Mesendoderm (in vitro differentiated cells): ENCODE results near the gene P2RX2.

Experiments used
- DNase-seq: peaks from one replicate; pipeline ENCODE4 v3.0.0; 2013
- H2AK5ac ChIP-seq: 2 replicates; pipeline ENCODE4 v1.6.1; 2013; ENCODE audit warnings: low read length, inconsistent platforms
- H2BK120ac ChIP-seq: 2 replicates; pipeline ENCODE4 v1.6.1; 2013; ENCODE audit warnings: low read depth, mild to moderate bottlenecking, low read length, moderate library complexity, mixed read lengths
- H2BK15ac ChIP-seq: replicated peaks from 2 replicates; pipeline ENCODE4 v1.6.1; 2013; ENCODE audit warnings: low read depth, mild to moderate bottlenecking, moderate library complexity
- H2BK5ac ChIP-seq: 2 replicates; pipeline ENCODE4 v1.6.1; 2013; ENCODE audit warnings: low read length, inconsistent platforms
- H3K18ac ChIP-seq: 2 replicates; pipeline ENCODE4 v1.6.1; 2013; ENCODE audit warnings: mild to moderate bottlenecking, low read length, mixed read lengths
- H3K23ac ChIP-seq: one replicate; pipeline ENCODE4 v1.6.1; 2013; ENCODE audit warnings: low read length
- H3K27ac ChIP-seq: 2 replicates; pipeline ENCODE4 v1.5.1; 2013; ENCODE audit warnings: low read depth, mild to moderate bottlenecking, inconsistent platforms, low read length, moderate library complexity
- H3K27me3 ChIP-seq: 2 replicates; pipeline ENCODE4 v1.6.1; 2013; ENCODE audit warnings: low read length, control low read depth, mild to moderate bottlenecking, inconsistent platforms; ENCODE audit not compliant: insufficient read depth, poor library complexity
- H3K36me3 ChIP-seq: 2 replicates; pipeline ENCODE4 v1.6.1; 2013; ENCODE audit warnings: low read length, inconsistent platforms; ENCODE audit not compliant: control insufficient read depth, insufficient read depth
- H3K4ac ChIP-seq: one replicate; pipeline ENCODE4 v1.6.1; 2013; ENCODE audit warnings: low read depth, mild to moderate bottlenecking, low read length, moderate library complexity
- H3K4me1 ChIP-seq: 2 replicates; pipeline ENCODE4 v1.6.1; 2013; ENCODE audit warnings: low read depth, low read length, inconsistent platforms; ENCODE audit not compliant: control insufficient read depth
- H3K4me2 ChIP-seq: 2 replicates; pipeline ENCODE4 v1.6.1; 2013; ENCODE audit warnings: low read length
- H3K4me3 ChIP-seq: 2 replicates; pipeline ENCODE4 v1.5.1; 2013; ENCODE audit warnings: mild to moderate bottlenecking, low read length
- H3K56ac ChIP-seq: one replicate; pipeline ENCODE4 v1.6.1; 2013; ENCODE audit warnings: low read length
- H3K79me1 ChIP-seq: 2 replicates; pipeline ENCODE4 v1.6.1; 2013; ENCODE audit warnings: low read length, inconsistent platforms
- H3K79me2 ChIP-seq: 2 replicates; pipeline ENCODE4 v1.6.1; 2013; ENCODE audit warnings: mild to moderate bottlenecking, low read length; ENCODE audit not compliant: control insufficient read depth, insufficient read depth
- H3K9ac ChIP-seq: 2 replicates; pipeline ENCODE4 v1.6.1; 2013; ENCODE audit warnings: low read length, inconsistent platforms
- H4K5ac ChIP-seq: one replicate; pipeline ENCODE4 v1.6.1; 2013; ENCODE audit warnings: low read length
- H4K8ac ChIP-seq: one replicate; pipeline ENCODE4 v1.6.1; 2013; ENCODE audit warnings: low read depth, mild to moderate bottlenecking, control low read depth, low read length, moderate library complexity
- WGBS: extraction: QIAGEN DNeasy Blood & Tissue Kit; methylation state at CpG from one replicate; pipeline ENCODE4 v1.1.7; 2013; ENCODE audit warnings: low lambda C conversion rate, missing lambda C conversion rate; ENCODE audit not compliant: insufficient coverage; ENCODE audit errors: extremely low coverage; 5-methylcytosine and 5-hydroxymethylcytosine counted together

Gene P2RX2

GRCh38 chr12:132624186-132624855 is 5.7 kb downstream of the P2RX2 start:
- Histone ChIP-seq H4K8ac (no peak overlapping the region), H3K56ac (no peak overlapping the region), H3K27ac (no peak overlapping the region), H3K4me1 (no peaks in the 10 kb centered on the region), H3K18ac (no peak overlapping the region), H2BK5ac (no peak overlapping the region), H3K4me2 (no peak overlapping the region), H3K9ac (no peak overlapping the region), H3K4ac (no peak overlapping the region), H3K27me3 (no peaks in the 10 kb centered on the region), H2BK15ac (no peak overlapping the region), H3K79me1 (no peaks in the 10 kb centered on the region), H3K36me3 (peaks cover 14% of the 10 kb centered on the region), H3K4me3 (no peak overlapping the region), H4K5ac (no peak overlapping the region), H2BK120ac (no peak overlapping the region), H3K79me2 (no peaks in the 10 kb centered on the region), H2AK5ac (no peak overlapping the region), H3K23ac (no peak overlapping the region)
- DNase-seq: no peak
- WGBS: no CpG with 5 or more reads among the region's 22 CpGs

DNA sequence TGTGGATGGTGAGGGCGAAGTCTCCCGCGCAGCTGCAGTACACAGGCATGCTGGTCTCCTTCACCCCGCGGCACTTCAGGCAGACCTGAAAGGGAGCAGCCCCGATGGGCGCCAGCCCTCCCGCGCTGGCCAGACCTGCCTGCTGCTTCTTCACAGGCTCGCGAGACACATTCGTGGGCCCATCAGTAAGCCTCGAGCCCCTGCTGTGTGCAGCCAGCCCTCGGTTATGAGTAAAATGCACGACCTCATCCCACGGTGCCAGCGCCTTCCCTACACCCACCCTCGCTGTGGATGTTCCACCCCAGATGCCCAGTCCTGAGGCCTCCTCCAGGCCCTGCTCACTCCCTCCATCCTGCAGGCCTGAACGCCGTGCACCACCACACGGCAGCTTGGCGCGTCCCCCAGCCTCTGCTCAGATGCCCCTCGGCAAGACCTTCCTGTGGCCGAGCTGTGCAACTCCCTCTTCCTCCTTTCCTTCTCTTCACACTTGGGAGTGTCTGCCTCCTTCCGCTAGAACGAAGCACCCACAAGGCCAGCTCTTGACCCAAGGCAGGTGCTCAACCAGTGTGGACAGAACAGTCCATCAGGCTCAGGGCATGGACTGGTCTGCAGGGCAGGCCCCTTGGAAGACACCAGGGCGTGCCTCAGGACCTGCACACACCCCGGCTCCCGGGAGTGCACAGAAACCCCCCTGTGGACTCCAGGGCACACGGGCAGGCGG is 6.5 kb downstream of the P2RX2 start:
- no peak overlapping the region for H3K56ac ChIP-seq
- no peak overlapping the region for H2BK5ac ChIP-seq
- no peak overlapping the region for H4K8ac ChIP-seq
- no peak overlapping the region for H4K5ac ChIP-seq
- H2BK15ac ChIP-seq: no peak overlapping the region
- H2BK120ac ChIP-seq: no peak overlapping the region
- H3K23ac ChIP-seq: no peak overlapping the region
- no peak overlapping the region for H3K4me2 ChIP-seq
- H3K79me2 ChIP-seq: no peaks in the 10 kb centered on the region
- no peak overlapping the region for H3K4me3 ChIP-seq
- no peak for DNase-seq
- WGBS: no CpG with 5 or more reads among the region's 32 CpGs
- no peaks in the 10 kb centered on the region for H3K4me1 ChIP-seq
- H3K27me3 ChIP-seq: no peaks in the 10 kb centered on the region
- peaks cover 18% of the 10 kb centered on the region for H3K36me3 ChIP-seq
- H2AK5ac ChIP-seq: no peak overlapping the region
- H3K79me1 ChIP-seq: no peaks in the 10 kb centered on the region
- no peak overlapping the region for H3K27ac ChIP-seq
- H3K18ac ChIP-seq: no peak overlapping the region
- no peak overlapping the region for H3K4ac ChIP-seq
- H3K9ac ChIP-seq: no peak overlapping the region

DNA sequence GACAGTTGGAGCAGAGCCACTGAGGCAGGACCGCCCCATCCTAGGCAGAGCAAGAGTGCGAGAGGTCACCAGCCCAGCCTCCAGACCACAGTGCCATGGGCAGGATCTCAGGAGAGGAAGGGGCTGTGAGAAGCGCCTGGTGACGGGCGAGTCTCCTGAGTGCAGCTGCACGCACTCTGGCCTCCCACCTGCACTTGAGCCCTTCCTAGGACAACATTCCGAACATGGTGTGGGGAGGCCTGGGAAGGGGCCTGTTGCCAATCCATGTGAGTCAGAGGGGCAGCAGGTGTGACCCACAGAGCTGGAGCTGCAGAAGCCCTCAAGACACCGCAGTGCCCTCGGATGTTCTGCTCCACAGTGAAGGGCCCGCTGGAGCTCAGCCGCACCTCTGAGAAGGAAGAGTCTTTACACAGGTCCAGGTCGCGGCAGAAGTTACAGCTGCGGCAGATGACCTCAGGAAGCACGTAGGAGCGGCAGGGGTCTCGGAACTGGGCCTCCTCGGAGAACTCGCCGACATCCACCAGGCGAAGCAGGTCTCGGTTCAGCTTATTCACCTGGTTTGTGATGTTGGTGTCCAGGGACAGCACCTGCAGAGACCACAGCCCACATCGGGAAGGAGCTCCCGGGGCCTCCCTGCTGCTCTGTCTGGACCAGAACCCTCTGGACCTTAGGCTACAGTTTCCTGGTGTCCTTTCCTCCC is 7.3 kb downstream of the P2RX2 start:
- Histone ChIP-seq H3K4me1 (no peaks in the 10 kb centered on the region), H3K27ac (no peak overlapping the region), H3K79me1 (no peaks in the 10 kb centered on the region), H3K18ac (no peak overlapping the region), H3K4ac (no peak overlapping the region), H4K8ac (no peak overlapping the region), H3K9ac (no peak overlapping the region), H2AK5ac (no peak overlapping the region), H3K36me3 (peaks cover 18% of the 10 kb centered on the region), H4K5ac (no peak overlapping the region), H2BK15ac (no peak overlapping the region), H3K27me3 (no peaks in the 10 kb centered on the region), H3K56ac (no peak overlapping the region), H2BK120ac (no peak overlapping the region), H3K4me2 (no peak overlapping the region), H3K4me3 (no peak overlapping the region), H2BK5ac (no peak overlapping the region), H3K79me2 (no peaks in the 10 kb centered on the region), H3K23ac (no peak overlapping the region)
- no CpG with 5 or more reads among the region's 24 CpGs for WGBS
- DNase-seq: no peak

- DNase-seq: no peak
- no CpG with 5 or more reads among the region's 6 CpGs for WGBS
- Histone ChIP-seq H3K4me2 (no peak overlapping the region), H3K4me3 (no peak overlapping the region), H3K79me1 (peaks cover 2% of the 10 kb centered on the region), H3K23ac (no peak overlapping the region), H4K8ac (no peak overlapping the region), H2BK5ac (no peak overlapping the region), H3K18ac (no peak overlapping the region), H3K27ac (no peak overlapping the region), H3K4ac (no peak overlapping the region), H3K79me2 (no peaks in the 10 kb centered on the region), H3K56ac (no peak overlapping the region), H3K36me3 (peaks cover 31% of the 10 kb centered on the region), H2AK5ac (no peak overlapping the region), H3K4me1 (no peaks in the 10 kb centered on the region), H3K27me3 (no peaks in the 10 kb centered on the region), H3K9ac (no peak overlapping the region), H4K5ac (no peak overlapping the region), H2BK15ac (no peak overlapping the region), H2BK120ac (no peak overlapping the region)
These were observed 10.8 kb downstream of the P2RX2 start for GRCh38 chr12:132629330-132629729.

DNA sequence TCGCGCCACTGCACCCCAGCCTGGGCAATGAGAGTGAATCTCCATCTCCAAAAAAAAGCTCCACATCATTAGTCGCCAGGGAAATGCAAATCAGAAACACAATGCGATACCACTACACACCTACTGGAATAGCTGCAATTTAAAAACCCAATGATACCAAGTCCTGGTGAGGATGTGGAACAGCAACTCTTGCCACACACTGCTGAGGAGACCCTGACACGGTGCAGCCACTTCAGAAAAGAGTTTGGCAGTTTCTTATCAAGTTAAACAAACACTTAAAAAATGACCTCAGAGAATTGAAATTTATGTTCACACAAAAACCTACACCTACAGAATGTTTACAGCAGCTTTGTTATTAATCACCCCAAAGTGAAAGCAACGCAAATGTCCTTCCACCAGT is 12.1 kb downstream of the P2RX2 start:
- Histone ChIP-seq H3K4me3 (no peak overlapping the region), H2BK5ac (no peak overlapping the region), H2BK120ac (no peak overlapping the region), H3K27me3 (no peaks in the 10 kb centered on the region), H3K23ac (no peak overlapping the region), H3K4me1 (no peaks in the 10 kb centered on the region), H3K27ac (no peak overlapping the region), H4K8ac (no peak overlapping the region), H3K9ac (no peak overlapping the region), H3K4me2 (no peak overlapping the region), H4K5ac (no peak overlapping the region), H2BK15ac (no peak overlapping the region), H3K79me2 (no peaks in the 10 kb centered on the region), H3K56ac (no peak overlapping the region), H3K18ac (no peak overlapping the region), H2AK5ac (no peak overlapping the region), H3K4ac (no peak overlapping the region), H3K36me3 (peaks cover 35% of the 10 kb centered on the region), H3K79me1 (peaks cover 5% of the 10 kb centered on the region)
- no CpG with 5 or more reads among the region's 6 CpGs for WGBS
- no peak for DNase-seq
